DMS 273 treated with DMSO at 0.1 percent for 48 hours (cell line): Measurements from ENCODE around the gene ERICH6.

ENCODE experiments used
- DNase-seq: peaks from one replicate; lab custom pipeline; 2025; lab: John Stamatoyannopoulos, UW

ERICH6 gene

DNA sequence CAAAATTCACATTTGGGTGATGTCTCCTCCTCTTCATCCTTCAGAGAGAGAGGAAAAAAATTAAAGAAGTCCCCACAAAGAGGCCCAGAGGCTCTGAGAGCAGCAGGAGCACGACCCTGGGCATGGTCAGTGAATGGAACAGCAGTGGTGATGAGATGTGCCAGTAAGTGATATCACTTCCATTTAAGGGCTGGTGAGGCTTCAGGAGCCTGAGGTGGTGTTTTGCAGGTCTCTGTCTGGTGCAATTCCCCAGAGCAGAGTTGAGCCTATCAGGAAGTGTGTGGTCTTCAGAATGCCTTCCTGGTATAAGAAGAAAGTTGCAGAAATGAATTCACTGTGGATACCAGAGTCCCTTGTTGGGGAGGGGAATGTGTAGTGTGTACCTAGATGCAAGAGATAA is 21.4 kb downstream of the ERICH6 start:
- no peak for DNase-seq

DNA sequence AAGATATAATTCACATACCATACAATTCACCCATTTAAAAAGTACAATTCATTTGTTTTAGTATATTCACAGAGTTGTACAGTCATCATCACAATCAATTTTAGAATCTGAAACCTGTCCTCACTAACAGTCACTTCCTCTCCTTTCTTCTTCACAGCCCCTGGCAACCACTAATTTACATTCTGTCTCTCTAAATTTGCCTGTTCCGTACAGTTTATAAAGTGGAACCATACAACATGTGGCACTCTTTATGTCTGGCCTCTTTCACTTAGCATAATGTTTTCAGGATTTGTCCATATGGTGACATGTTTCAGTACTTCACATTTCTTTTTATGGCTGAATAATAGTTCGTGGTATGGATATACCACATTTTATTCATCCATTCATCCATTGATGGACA is 22.7 kb downstream of the ERICH6 start:
- no peak for DNase-seq

DNA sequence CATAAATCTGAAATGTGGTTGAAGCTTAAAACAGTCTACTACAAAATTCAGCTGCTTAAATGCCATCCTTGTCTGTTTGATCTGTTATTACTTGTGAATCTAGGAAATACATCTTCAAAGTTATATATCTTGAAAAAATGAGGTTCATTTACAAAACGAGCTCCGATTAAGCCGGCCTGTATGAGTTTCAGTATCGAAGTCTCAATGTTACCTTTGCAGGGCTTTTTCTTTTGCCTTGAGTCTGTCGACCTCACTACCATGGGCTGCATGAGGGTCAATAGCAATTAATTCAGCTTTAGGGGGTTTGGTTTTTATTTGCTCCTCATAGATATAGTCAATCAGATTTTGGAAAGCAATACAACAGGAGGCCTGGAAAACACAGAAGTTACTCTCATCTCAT is 23.2 kb downstream of the ERICH6 start:
- DNase-seq, result no peak

DNA sequence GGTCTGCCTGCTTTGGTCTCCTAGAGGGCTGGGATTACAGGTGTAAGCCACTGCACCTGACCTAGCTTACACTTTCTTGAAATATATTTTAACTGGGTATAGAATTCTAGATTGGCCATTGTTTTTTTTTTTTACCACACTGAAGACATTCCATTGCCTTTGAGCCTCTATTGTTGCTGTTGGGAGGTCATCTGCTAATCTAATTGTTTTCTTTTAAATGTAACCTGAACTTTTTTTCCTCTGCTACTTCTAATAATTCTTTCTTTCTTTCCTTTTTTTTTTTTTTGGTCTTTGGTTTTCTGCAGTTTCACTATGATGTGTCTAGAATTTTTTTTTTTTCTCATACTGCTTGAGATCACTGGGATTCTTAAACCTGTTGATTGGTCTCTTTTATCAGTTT is 28.1 kb downstream of the ERICH6 start:
- no peak for DNase-seq

DNA sequence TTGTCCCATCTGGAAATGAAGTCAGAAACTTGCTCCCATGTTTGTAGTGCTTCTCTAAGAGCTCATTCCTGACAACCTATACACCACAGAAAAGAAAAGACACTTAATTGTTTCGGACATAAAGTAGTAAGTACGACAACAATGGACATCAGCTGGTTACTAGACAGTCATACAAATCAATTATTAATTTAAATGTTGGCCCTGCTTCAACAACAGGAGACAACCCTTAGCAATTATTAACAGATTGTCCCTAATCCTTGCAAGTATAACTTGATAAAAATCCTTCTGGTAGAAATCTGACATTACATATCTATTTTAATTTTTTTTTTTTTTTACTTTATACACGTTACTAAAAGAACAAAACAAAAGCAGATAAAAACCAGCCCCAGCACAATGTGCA is 29.8 kb downstream of the ERICH6 start:
- DNase-seq, result no peak

DNA sequence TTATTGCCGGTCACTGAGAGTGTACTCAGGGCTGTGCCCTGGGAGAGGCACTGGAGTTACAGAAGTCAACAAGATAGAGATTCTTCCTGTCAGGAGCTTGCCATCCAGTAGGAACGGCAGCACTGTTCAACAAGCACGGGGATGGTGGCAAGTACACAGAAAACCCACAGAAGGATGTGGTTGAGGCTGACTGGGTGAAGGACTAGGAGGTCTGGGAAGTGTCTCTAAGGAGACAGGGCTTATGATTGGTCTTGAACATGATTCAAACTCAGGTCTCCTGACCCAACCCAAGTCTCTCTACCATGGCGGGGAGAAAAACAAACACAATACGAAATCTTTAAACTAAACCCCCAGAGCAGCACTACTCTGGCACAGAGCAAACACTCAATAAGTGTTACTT is 37.6 kb downstream of the ERICH6 start:
- no peak for DNase-seq

DNA sequence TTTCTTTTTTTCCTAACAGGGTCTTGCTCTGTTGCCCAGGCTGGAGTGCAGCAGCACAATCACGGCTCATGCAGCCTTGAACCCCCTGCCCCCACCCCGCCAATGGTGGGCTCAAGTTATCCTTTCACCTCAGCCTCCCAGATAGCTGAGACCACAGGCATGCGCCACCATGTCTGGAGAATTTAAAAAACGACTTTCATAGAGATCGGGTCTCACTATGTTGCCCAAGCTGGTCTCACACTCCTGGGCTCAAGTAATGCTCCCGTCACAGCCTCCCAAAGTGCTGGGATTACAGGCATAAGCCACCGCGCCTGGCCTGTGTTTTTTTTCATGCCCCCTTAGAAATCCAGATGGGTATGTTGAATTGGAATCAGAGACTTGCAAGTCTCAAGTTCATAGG is 40.3 kb downstream of the ERICH6 start:
- DNase-seq, result no peak

DNA sequence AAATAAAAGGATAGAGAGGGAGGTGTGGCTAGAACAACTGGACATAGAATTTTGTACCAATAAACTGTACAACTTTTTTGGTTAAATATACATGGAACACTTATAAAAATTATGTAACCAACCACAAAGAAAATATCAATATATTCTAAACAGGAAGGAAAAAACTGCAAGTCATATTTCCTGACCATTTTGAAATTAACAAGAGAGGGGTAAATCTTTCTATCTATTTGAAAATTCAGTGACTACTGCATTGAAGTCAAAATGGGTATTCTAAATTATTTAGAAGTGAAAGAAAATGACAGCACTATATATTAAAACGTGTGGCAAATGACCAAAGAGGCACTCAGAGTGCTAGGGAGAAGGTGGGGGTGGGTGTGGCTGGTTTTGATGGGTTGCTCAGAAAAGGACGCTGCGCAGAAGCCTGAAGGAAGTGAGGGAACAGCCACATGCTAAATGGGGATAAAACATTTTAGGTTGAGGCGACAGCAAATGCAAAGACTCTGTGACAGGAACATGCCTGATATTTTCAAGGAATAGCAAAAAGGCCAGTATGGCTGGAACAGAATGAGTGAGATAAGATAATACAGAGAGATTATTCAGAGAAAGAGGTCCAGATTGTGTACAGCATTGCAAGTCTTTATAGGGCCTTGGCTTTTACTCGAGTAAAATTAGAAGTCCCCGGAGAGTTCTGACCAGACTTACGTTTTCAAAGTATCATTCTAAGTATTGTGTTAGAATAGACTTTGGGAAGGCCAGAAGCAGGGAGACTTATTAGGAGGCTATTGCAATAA is 41.1 kb downstream of the ERICH6 start:
- DNase-seq, result no peak

DNA sequence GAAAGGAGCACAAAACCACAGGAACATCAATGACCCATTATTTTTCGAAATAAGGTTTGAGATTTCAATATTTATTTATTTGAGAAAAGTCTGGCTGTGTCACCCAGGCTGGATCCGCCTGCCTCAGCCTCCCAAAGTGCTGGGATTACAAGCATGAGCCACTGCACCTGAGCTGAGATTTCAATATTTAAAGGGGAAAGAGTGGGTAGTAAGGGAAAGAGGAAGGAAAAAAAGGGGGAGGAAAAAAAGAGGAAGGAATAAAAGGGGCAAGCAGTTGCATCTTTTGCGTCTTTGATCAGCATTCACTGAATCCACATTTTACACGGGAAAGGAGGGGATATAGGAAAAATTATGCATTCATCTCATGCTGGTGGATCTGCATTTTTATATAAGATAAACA is 47.4 kb downstream of the ERICH6 start:
- no peak for DNase-seq

DNA sequence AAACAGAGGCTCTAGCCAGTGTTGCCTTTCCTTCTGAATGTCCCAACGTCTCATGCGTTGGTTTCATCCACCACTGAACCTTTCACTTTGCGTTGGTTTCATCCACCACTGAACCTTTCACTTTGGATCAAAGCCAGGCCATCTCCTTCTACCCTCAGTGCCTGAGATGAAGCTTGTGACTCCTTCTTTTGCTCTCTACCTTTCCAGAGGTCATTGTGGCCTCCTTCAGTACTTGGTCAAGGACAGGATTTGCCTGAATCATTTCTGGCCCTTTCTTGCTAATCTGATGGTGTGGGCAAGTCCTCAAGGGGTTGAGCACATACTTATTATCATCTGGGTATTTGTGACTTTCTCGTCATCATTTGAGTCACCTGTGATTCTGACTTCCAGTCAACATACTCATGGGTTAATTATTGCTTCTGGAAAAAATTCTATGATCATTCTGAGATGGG is 50.6 kb downstream of the ERICH6 start:
- DNase-seq, result no peak

DNA sequence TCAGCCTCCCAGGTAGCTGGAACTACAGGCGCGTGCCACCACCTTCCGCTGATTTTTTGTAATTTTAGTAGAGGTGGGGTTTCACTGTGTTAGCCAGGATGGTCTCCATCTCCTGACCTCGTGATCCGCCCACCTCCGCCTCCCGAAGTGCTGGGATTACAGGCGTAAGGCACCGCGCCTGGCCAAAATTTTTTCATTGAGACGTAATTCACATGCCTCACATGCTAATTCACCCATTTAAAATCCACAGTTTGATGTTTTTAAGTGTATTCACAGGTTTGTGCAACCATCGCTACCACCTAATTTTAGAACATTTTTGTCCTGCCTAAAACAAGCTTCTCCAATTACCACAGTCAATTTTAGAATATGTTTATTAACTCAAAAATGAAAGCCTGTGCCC is 63.5 kb downstream of the ERICH6 start:
- no peak for DNase-seq

DNA sequence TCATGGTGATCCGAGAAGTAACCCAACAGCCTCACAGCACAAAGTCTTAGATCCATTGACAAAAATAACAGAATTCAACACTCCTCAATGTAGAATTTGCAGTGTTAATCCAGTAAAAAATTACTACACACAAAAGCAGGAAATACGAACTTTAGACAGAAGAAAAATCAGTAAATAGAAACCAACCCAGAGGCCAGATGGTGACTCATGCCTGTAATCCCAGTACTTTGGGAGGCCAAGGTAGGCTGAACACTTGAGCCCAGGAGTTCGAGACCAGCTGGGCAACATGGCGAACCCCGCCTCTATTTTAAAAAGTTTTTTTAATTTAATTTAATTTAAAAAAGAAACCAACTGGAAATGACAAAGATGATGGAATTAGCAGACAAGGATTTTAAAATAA is 64.5 kb downstream of the ERICH6 start:
- no peak for DNase-seq

DNA sequence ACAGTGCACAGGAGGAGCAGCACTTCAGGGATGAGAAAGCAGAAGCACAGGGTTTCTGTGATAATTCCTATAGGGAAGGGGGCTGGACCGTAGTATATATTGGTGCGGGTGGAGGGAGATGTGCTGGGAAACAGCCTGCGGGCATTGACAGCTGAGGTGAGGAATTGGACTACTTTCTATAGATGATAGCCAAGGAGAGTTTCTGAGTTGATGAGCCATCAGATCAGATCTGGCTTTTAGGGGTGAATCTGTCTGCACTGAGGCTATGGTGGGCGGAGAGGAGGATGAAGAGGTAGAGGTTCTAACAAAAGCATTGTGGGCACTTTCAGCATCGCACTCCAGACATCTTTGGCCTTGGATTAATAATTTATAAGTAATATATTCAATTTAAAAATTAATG is 67.5 kb downstream of the ERICH6 start:
- DNase-seq, result no peak

DNA sequence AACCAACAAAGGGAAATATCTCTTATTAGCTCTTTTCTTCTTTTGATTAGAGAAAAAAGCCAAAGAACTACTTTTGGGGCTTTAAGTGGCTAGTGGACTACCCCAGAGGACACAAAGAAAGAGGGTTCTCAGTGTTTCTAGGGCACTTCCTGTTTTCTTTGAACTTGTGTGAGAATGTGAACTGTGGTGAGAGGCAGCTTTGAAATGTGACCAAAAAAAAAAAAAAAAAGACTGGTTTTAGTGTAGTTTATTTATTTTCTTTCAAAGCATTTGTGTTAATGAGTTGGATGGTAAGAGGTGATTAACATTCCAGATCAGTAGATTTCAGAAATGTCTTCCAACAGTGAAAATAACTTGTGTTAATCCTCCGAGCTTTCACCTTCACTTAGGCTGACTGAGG is 68.2 kb downstream of the ERICH6 start:
- DNase-seq, result no peak

DNA sequence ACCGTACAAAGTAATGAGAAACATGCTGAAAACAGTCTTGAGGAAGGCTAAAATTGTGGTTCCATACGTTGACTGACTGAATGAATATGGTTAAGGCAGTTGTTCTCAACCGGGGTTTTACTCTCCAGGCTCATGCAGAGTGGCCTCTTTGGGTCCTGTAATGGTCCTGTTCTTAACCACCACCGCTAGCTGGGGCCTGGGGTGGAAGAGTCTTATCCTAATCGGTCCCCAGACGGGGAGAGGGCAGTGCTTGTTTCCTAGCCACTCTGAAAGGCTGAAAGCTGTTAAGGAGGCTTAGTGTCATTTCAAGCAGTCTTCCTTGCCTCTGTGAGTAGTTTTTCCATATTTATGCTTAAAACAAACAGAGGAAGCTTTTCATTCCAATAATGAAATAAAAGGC is 68.6 kb downstream of the ERICH6 start:
- no peak for DNase-seq

DNA sequence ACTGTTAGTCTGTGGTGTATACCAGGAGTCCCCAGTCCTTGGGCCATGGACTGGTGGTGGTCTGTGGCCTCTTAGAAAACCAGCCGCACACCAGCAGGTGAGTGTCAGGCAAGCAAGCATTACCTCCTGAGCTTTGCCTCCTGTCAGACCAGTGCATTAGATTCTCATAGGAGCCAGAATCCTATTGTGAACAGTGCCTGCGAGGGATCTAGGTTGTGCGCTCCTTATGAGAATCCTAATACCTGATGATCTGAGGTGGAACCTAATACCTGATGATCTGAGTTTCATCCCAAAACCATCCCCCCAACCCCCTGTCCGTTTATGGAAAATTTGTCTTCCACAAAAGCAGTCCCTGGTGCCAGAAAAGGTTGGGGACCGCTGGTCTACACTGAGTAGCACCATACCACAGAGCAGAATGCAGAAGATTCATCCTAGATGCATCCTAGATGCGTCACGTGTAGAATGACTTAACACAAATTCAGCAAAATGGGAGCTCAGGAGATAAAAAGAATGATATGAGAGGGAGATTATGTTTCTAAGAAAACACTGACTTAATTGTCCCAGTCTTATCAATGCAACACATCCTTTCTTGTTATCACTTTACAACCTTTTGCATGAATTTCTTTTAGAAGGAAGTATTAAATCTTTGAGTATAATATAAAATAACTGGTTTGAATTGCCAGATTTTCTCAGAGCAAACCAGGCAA is 72.1 kb downstream of the ERICH6 start:
- no peak for DNase-seq

DNA sequence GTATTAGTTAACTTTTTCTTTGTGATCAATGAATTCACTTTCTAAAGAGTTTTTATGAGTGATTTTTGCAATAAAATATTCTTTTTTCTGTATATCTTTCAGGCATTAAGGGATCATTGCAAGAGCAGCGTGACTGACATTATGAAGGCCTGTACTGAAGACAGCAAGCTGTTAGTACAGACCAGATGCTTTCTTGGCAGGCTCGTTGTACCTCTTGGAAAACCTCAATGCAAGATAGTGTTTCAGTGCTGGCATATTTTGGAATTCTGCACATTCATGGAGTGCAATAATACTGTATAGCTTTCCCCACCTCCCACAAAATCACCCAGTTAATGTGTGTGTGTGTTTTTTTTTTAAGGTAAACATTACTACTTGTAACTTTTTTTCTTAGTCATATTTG is 76.2 kb downstream of the ERICH6 start:
- DNase-seq, result peak; percentile 62

DNA sequence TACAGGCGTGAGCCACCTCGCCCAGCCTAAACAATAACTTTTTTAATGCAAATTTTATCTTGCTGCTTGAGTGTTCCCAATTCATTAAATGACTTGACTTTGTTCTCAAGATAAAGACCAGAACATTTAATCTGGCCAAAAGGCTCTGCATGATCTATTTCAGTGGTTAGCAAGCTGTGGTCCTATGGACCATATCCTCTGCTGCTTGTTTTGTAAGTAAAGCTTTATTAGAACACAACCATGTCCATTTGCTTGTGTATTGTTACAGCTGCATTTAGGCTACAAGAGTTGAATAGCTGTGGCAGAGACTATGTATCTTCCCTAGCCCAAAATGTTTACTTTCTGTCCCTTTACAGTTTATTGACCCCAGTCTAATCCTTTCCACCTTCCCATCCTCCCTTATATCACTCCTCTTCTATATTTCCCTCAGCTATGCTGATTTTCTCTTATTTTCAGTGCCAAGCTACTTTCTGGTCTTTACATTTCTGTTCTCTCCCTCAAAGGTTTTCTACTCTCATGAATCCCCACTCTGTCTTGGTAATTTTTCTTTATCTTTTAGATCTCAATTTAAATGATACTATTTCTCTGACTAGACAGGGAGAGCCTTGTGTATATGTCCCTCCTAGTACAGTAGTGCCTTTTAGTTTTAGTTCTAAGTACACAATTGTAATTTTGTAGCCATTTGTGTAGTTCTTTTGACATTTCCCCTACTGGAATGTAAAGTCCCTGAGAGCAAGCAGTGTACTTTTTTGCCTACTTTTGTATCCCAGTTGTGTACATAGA is 77.4 kb downstream of the ERICH6 start:
- DNase-seq, result no peak

DNA sequence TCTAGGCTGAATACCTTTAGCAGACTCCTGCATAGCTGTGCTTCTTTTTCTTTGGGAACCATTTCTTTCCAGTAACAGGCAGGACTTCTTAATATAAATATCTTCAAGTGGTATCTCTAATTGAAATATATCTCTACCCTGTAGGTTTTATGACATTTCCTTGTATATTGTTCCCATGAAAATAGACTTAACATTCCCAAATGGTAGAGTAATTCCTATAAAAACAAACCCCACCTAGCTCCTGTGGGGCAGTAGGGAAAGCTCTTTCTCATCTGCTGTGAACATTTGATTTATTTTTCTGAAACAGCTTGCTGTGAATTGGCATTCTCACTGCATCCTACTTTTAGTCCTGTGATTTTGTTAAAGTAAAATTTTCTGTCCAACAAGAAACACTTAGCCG is 79.8 kb downstream of the ERICH6 start:
- DNase-seq, result no peak

DNA sequence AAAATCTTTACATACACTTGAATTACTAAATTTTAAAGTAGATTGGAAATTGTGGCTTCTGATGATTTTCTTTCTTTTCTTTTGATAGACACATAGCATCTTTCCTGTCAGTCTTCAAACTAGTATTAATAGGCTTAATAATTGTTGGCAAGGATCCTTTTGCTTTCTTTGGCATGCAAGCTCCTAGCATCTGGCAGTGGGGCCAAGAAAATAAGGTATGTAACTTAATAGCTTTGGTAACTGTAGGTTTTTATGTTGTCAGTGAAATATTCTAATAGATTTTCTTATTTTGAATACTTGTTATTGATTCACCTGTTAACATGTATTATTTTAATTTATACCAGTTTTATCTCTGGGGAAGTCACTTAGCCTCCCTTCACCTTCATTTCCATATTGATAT is 80.8 kb downstream of the ERICH6 start:
- peak; percentile 54 for DNase-seq

DNA sequence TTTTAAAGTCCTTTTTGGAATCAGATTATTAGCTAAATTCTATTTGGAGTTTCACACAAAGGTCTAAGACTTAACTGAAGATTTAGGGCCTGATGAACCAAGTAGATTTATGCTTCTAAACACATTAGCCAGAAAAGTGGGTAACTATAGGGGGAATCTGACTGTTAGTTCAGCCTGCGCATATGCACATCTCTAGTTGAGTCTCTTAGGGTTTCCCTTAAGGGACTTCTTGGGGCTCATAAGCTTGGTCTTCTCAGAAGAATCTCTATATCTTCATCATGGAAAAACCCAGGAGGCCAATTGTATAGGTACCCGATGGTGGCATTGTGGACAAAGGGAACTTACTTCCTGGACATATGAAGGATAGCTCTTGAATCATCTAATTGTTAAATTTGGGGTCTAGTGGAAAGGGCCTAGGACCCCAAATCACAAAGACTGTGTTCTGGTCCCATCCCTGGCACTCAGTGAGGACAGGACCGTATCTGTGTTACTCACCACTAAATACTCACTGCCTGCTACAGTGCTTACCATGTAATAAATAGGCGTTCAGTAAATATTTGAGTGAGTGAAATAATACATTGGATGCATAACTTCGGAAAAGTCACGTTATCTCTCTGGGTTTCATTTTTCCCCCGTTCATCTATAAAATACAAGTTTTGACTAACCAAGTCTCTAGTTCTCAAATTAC is 83.6 kb downstream of the ERICH6 start:
- DNase-seq, result no peak

DNA sequence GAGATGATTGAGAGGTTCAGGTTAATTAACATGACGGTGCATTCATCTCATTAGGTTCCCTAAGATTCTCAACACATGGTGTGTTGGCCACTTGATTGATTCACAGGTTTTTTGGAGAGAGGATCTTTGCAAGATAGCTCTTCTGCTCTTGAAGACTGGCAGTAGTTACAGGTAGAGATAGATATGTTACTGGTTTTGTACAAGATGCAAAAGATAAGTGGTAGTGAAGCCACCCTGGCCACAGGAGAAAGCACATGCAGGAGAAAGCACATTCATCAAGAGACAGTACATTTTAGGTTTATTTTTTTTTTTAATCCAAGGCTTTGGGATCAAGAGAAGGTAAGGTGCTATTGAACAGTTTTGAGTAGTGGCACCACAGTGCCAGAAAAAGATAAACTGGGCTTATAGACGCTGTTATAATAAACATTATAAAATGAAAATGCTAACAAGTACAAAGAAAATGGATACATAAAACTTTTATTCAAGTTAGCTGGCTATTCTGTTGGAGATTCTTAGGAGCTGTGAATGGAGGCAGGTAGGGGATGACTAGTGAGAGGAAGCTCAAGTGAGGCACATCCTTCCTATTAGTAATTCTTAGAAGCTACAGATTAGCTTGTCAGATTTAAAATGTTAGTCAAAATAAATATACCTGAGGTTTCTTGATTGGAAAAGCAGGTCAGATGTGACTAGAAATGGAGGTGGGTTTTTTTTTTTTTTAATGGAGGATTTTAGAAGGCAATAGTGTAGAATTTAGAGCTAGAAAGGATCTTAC is 89.8 kb downstream of the ERICH6 start:
- no peak for DNase-seq
